Stimulated activated naive B cell treated with anti-CD40 and anti-IgM and Interleukin-4, amounts not matched to agents 10 μg/mL and 1 μg/mL and 100 μg/mL, for 72 hours (primary cell): ENCODE measurements around the gene PHF1.
"Not testable (repeated sequence)": the region's sequence is repeated elsewhere in the genome, so short reads cannot be mapped to it uniquely, and the experiment has no call there.

Experiments used
- ATAC-seq, 2 donors: fragments of 150-1000 bp; cut with Tn5 transposase; replicated peaks; 2 replicates each; pipeline ENCODE4 v1.10.0; 2021; ENCODE audit warnings: moderate library complexity in 1 of 2
- DNase-seq: peaks from one replicate; pipeline ENCODE4 v3.0.0; 2021
- H3K27ac Mint-ChIP-seq: one replicate; pipeline ENCODE4 v1.8.0; 2022; ENCODE audit warnings: mild to moderate bottlenecking, mixed read lengths
- H3K27me3 Mint-ChIP-seq, 2 donors: one replicate each; pipeline ENCODE4 v1.8.0; 2022; ENCODE audit warnings: mixed read lengths in 2 of 2
- H3K36me3 Mint-ChIP-seq, 2 donors: one replicate each; pipeline ENCODE4 v1.8.0; 2022; ENCODE audit warnings: mixed read lengths in 2 of 2, mild to moderate bottlenecking in 1 of 2
- H3K4me1 Mint-ChIP-seq, 2 donors: one replicate each; pipeline ENCODE4 v1.8.0; 2022; ENCODE audit warnings: mixed read lengths in 2 of 2, mild to moderate bottlenecking in 1 of 2
- H3K4me3 Mint-ChIP-seq, 2 donors: one replicate each; pipeline ENCODE4 v1.8.0; 2022; ENCODE audit warnings: mild to moderate bottlenecking in 2 of 2, mixed read lengths in 2 of 2, moderate library complexity in 1 of 2
- H3K9me3 Mint-ChIP-seq, 2 donors: one replicate each; pipeline ENCODE4 v1.8.0; 2022; ENCODE audit warnings: mixed read lengths in 2 of 2, mild to moderate bottlenecking in 1 of 2

PHF1 gene

DNA sequence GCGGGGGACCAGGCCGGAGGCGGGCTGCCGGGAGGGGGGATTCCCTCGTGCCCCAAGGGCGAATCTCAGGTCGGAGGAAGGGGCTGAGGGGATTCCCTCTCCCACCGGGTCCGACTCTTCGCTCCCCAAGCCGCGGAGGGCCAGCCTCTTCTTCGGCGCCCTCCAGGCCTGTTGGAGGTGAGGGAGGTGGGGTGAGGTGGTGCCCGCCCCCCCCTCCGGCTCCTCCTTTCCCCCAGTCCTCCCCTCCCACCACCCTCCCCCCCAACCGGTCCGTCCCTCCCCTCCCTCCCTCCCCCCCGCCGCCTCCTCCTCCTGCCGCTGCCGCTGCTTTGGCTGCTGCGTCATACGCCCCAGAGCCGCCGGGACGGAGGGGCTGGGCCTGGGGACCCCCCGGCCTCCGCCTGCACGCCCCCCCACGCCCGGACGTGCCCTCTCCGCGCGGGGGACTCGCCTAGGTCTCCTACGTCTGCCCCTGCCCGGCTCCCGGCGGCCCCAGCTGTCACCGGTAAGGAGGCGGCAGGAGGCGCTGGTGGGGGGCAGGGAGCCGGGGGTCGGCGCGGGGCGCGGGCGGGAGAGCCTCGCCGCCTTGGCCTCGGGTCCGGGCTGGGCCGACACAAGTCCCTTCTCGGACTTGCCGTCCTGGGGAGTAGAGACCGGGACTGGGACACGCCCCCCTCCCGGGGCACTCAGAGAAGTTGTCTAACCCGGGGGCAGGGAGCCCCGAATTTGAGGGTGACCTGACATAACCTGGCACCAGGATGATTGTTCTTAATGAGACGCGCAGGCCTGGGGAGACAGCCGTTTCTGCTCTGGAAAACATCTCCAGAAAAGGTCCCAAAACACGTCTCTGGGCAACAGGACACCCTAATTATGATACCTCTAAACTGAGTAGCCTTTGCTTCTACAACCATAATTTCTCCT lies at the start of gene PHF1:
Gene PHF1, plus strand, starts transcription at position 304 of the 921 bp plus-strand sequence. CDS start 1,250 bp downstream, outside the sequence.
- Mint-ChIP-seq H3K36me3 (peaks cover 28 to 34% of the 10 kb centered on the region in 2 donors), H3K27me3 (no peaks in the 10 kb centered on the region), H3K4me1 (peaks cover 48 to 60% of the 10 kb centered on the region in 2 donors), H3K4me3 (peak within 1 kb of the TSS; percentile 91 to 92), H3K9me3 (no peaks in the 10 kb centered on the region), H3K27ac (peak within 1 kb of the TSS; percentile 96)
- DNase-seq = peak; percentile 83
- ATAC-seq = peak; percentile 46 to 55

DNA sequence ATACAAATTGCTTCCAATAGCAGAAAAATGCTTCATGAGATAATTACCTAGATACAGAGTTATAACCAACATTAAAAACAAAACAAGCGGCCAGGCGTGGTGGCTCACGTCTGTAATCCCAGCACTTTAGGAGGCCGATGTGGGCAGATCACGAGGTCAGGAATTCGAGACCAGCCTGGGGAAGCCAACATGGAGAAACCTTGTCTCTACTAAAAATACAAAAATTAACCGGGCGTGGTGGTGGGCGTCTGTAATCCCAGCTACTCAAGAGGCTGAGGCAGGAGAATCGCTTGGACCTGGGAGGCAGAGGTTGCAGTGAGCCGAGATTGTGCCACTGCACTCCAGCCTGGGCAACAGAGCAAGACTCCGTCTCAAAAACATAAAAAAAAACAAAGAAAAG lies 47.3 kb upstream of the PHF1 start:
- not testable (repeated sequence) for H3K36me3 Mint-ChIP-seq, H3K27ac Mint-ChIP-seq, ATAC-seq

DNA sequence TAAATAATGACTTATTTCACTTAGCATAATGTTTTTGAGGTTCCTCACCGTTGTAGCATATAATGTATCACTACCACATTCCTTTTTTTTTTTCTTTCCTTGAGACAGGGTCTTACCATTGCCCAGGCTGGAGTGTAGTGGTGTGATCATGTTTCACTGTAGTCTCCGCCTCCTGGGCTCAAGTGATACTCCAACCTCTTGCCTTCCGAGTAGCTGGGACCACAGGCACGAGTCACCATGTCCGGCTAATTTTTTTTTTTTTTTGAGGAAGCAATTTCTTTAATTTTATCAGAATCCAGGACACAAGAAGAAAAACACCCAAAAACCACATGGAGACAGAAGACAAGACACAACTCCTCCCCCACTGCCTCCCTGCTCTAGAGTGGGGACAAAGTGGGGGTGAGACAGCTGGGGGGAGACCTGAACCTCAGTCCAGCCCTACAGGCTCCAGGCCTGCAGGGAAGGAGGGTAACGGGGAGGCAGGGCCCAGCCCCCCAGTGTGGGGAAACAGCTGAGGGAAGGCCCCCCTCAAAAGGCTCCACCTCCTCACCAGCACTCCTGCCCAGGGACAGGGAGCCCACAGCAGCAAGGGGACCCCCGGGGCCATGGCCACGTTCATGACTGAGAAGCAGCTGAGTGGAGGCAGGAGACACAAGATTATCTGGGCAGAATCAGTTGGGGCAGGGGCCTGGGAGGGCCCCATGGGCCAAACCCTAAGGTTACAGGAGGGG lies 46.2 kb upstream of the PHF1 start:
- not testable (repeated sequence) for H3K27me3 Mint-ChIP-seq, H3K27ac Mint-ChIP-seq, ATAC-seq, H3K9me3 Mint-ChIP-seq, H3K4me3 Mint-ChIP-seq, H3K36me3 Mint-ChIP-seq, DNase-seq, H3K4me1 Mint-ChIP-seq

More for the DNA sequence above, 47.3 kb upstream of the PHF1 start:
- not testable (repeated sequence) for DNase-seq, H3K9me3 Mint-ChIP-seq, H3K4me3 Mint-ChIP-seq, H3K4me1 Mint-ChIP-seq, H3K27me3 Mint-ChIP-seq

DNA sequence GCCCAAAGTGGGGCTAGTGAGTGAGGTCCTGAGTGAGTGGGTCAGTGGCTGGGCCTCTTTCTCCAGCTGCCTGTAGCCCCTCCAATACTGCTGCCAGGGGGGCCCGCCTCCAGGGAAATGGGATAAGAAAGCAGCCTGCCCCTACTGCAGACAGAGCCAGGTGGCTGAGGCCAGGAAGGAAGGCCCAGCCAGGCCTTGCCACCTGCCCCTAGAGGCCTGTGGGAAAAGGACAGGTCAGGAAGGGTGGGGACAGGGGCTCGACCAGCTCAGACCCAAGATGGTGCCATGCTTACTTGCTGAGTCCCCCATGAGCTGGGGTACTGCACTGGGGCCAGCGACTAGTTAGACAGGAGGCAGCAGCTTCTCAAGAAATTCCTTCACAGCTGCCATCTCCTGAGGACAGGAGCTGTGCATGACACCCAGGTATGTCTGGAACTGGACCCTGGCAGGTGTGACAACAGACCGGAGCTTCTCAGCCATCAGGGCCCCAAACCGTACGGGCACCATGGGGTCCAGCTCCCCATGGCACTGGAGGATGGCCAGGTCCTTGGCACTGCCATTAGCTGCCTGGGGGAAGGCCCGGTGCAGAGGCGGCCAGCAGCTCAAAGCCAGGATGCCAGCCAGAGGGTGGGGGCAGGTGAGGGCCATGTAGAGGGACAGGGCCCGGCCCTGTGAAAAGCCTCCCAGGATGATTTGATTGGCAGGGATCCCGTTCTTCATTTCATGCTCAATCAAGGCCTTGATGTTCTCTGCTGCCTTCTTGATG lies 45.4 kb upstream of the PHF1 start:
- not testable (repeated sequence) for H3K9me3 Mint-ChIP-seq, H3K4me1 Mint-ChIP-seq, ATAC-seq, H3K27ac Mint-ChIP-seq, DNase-seq, H3K4me3 Mint-ChIP-seq, H3K36me3 Mint-ChIP-seq, H3K27me3 Mint-ChIP-seq

DNA sequence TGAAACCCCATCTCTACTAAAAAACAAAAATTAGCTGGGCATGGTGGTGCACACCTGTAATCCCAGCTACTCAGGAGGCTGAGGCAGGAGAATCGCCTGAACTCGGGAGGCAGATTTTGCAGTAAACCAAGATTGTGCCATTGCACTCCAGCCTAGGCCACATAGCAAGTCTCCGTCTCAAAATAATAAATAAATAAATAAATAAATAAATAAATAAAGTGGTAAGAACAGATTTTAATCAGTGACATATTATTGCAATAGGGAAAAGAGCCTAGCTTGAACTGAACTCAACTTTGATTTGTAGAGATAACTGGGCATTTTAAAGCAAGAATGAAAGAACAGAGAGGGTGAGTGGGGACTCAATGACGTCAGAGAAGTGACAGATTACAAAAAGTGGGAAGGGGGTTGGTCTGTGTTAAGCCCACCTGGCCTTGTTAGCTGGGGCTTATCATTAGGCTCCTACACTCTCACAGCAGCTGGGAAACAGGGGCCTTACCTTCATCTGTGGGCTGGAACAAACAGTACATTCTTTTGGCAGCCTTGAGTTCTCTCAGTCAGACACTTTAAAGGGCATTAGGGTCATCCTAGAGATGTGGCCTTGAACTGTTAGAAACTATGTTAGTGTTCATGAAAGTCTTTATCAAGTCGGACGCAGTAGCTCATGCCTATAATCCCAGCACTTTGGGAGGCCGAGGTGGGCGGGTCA lies 43.7 kb upstream of the PHF1 start:
- H3K27ac Mint-ChIP-seq = no peak overlapping the region

DNA sequence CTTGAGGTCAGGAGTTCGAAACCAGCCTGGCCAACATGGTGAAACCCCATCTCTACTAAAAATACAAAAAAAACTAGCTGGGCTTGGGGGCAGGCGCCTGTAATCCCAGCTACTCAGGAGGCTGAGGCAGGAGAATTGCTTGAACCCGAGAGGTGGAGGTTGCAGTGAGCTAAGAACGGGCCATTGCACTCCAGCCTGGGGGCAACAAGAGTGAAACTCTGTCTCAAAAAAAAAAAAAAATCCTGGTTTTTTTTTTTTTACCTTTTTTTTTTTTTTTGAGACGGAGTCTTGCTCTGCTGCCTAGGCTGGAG lies 43.1 kb upstream of the PHF1 start:
- not testable (repeated sequence) for DNase-seq, H3K4me3 Mint-ChIP-seq, ATAC-seq

More for the DNA sequence above, 43.7 kb upstream of the PHF1 start:
- H3K36me3 Mint-ChIP-seq = no peaks in the 10 kb centered on the region
- H3K4me1 Mint-ChIP-seq = no peaks in the 10 kb centered on the region
- no peaks in the 10 kb centered on the region for H3K27me3 Mint-ChIP-seq
- DNase-seq (no peak), ATAC-seq (no peak)
- H3K9me3 Mint-ChIP-seq = no peaks in the 10 kb centered on the region
- no peak overlapping the region for H3K4me3 Mint-ChIP-seq

DNA sequence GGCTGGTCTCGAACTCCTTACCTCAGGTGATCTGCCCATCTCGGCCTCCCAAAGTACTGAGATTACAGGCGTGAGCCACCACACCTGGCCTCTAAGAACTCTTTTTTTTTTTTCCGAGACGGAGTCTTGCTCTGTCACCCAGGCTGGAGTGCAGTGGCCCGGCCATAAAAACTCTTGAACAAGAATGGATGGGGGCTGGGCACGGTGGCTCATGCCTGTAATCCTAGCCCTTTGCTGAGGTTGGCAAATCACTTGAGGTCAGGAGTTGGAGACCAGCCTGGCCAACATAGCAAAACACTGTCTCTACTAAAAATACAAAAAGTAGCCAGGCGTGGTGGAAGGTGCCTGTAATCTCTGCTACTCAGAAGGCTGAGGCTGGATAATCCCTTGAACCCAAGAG lies 38.9 kb upstream of the PHF1 start:
- H3K4me1 Mint-ChIP-seq, H3K4me3 Mint-ChIP-seq, H3K36me3 Mint-ChIP-seq, H3K27ac Mint-ChIP-seq, H3K27me3 Mint-ChIP-seq, DNase-seq, ATAC-seq, H3K9me3 Mint-ChIP-seq: not testable (repeated sequence)

More for the DNA sequence above, 43.1 kb upstream of the PHF1 start:
- H3K27me3 Mint-ChIP-seq, H3K36me3 Mint-ChIP-seq, H3K27ac Mint-ChIP-seq, H3K9me3 Mint-ChIP-seq, H3K4me1 Mint-ChIP-seq: not testable (repeated sequence)

DNA sequence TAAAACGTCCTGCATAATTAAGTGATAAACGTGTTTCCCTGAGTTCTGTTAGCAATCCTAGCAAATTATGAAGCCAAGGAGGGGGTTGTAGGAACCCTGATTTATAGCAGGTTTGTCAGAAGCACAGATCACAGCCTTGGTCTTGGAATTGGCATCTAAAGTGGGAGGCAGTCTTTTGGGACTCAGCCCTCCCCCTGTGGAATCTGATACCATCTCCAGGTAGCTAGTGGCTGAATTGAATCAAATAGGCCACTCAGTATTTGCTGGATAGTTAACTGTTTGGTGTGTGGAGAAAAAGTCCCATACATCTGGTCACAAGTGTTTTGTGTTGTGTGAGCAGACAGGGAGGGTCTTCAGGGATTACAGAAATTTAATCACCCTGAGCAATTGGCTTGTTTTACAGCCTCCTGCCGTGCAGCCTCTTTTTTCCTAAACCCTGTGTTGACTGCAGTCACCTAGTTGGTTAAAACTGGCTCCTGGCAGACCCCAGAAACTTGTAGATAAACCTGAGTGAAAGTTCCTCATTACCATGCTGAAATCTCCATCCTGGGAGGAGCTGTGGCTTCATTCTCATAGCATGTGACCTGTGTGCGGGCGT lies 38.2 kb upstream of the PHF1 start:
- no peaks in the 10 kb centered on the region for H3K36me3 Mint-ChIP-seq

DNA sequence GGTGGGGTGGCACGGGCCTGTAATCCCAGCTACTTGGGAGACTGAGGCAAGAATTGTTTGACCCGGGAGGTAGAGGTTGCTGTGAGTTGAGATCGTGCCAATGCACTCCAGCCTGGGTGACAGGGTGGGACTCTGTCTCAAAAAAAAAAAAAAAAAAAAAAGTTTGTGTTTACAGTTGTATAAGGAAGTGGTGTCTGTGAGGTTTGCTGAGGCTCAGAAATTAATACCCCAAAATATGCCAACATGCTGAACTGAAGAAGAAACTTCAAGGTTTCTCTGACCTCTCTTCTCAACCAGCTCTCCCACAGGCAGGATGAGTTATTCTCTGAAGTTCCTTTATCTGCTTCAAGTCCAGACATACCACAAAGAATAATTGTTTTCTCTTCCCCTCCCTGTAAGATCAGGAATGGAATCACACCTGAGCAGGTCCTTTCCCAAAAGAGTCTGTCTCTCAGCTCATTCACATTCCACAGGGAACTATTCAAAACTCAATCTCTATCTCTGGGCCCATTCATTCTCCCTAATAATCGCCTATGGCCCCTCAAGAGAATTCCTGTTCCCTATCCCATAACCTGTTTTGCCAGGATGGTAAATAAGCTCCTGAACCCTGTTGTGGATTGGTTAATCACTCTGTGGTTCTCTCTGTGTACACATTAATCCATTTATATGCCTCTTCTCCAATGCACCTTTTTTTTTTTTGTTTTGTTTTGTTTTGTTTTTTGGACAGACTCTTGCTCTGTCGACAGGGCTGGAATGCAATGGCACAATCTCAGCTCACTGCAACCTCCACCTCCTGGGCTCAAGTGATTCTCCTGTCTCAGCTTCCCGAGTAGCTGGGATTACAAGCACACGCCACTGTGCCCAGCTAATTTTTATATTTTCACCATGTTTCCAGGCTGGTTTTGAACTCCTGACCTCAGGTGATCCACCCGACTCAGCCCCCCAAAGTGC lies 36.6 kb upstream of the PHF1 start:
- ATAC-seq = no peak
- H3K36me3 Mint-ChIP-seq = no peaks in the 10 kb centered on the region

More for the DNA sequence above, 38.2 kb upstream of the PHF1 start:
- H3K9me3 Mint-ChIP-seq = no peaks in the 10 kb centered on the region
- H3K27ac Mint-ChIP-seq = no peak overlapping the region
- no peaks in the 10 kb centered on the region for H3K27me3 Mint-ChIP-seq
- H3K4me1 Mint-ChIP-seq = peaks cover 0 to 2% of the 10 kb centered on the region in 2 donors
- H3K4me3 Mint-ChIP-seq = no peak overlapping the region
- ATAC-seq (no peak), DNase-seq (no peak)

DNA sequence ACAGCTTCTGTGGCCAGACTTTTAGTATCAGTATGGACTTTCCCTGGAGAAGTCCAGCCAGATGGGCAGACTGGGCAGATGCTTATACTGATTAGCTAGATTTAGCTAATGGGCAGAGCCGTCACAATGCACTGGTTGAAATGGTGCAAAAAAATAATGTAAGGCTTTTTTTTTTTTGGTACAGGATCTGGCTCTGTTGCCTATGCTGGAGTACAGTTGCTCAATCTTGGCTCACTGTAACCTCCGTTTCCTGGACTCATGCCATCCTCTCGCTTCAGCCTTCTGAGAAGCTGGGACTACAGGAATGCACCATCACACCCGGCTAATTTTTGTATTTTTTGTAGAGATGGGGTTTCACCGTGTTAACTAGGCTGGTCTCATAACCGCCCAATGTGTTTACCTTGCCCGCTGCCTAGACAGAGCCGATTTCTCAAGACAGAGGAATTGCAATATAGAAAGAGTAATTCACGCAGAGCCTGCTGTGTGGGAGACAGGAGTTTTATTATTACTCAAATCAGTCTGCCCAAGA lies 35.6 kb upstream of the PHF1 start:
- Mint-ChIP-seq H3K36me3 (no peaks in the 10 kb centered on the region), H3K27me3 (no peaks in the 10 kb centered on the region), H3K4me3 (no peak overlapping the region), H3K9me3 (no peaks in the 10 kb centered on the region), H3K4me1 (peaks cover 0 to 2% of the 10 kb centered on the region in 2 donors), H3K27ac (no peak overlapping the region)
- no peak for DNase-seq
- no peak for ATAC-seq

More for the DNA sequence above, 36.6 kb upstream of the PHF1 start:
- DNase-seq = no peak
- Mint-ChIP-seq H3K27me3 (no peaks in the 10 kb centered on the region), H3K27ac (no peak overlapping the region), H3K9me3 (no peaks in the 10 kb centered on the region), H3K4me1 (peaks cover 0 to 2% of the 10 kb centered on the region in 2 donors), H3K4me3 (no peak overlapping the region)

DNA sequence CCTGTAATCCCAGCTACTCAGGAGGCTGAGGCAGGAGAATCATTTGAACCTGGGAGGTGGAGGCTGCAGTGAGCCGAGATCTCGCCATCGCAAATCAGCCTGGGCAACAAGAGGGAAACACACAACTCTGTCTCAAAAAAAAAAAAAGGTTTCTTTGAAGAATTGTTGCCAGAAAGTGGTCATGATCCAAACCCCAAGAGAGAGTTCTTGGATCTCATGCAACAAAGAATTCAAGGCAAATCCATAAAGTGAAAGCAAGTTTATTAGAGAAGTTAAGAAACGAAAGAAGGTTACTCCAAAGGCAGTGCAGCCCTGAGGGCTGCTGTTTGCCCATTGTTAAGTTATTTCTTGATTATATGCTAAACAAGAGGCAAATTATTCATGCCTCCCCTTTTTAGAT lies 33.6 kb upstream of the PHF1 start:
- H3K4me3 Mint-ChIP-seq = no peak overlapping the region
- no peaks in the 10 kb centered on the region for H3K36me3 Mint-ChIP-seq
- DNase-seq (no peak), ATAC-seq (no peak)
- no peak overlapping the region for H3K27ac Mint-ChIP-seq
- H3K27me3 Mint-ChIP-seq = no peaks in the 10 kb centered on the region
- no peaks in the 10 kb centered on the region for H3K9me3 Mint-ChIP-seq
- H3K4me1 Mint-ChIP-seq = peaks cover 0 to 2% of the 10 kb centered on the region in 2 donors

DNA sequence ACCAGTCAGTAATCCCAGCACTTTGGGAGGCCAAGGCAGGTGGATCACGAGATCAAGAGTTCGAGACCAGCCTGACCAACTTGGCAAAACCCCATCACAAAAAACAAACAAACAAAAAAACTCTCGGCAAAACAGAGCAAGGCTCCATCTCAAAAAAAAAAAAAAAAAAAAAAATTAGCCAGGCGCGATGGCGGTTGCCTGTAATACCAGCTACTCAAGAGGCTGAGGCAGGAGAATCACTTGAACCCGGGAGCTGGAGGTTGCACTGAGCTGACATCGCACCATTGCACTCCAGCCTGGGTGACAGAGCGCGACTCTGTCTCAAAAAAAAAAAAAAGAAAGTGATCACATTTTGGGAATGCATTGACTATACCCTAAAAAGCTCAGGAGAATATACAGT lies 31.6 kb upstream of the PHF1 start:
- ATAC-seq, H3K9me3 Mint-ChIP-seq, H3K4me1 Mint-ChIP-seq, H3K27me3 Mint-ChIP-seq, H3K4me3 Mint-ChIP-seq, H3K27ac Mint-ChIP-seq, DNase-seq, H3K36me3 Mint-ChIP-seq: not testable (repeated sequence)
